ENCODE data around the gene ZNF429.
"Not testable (repeated sequence)": the region's sequence is repeated elsewhere in the genome, so short reads cannot be mapped to it uniquely, and the experiment has no call there.

ZNF429 gene
- total RNA-seq, result 5.6 to 19.2 reads per million in 2 donors

DNA sequence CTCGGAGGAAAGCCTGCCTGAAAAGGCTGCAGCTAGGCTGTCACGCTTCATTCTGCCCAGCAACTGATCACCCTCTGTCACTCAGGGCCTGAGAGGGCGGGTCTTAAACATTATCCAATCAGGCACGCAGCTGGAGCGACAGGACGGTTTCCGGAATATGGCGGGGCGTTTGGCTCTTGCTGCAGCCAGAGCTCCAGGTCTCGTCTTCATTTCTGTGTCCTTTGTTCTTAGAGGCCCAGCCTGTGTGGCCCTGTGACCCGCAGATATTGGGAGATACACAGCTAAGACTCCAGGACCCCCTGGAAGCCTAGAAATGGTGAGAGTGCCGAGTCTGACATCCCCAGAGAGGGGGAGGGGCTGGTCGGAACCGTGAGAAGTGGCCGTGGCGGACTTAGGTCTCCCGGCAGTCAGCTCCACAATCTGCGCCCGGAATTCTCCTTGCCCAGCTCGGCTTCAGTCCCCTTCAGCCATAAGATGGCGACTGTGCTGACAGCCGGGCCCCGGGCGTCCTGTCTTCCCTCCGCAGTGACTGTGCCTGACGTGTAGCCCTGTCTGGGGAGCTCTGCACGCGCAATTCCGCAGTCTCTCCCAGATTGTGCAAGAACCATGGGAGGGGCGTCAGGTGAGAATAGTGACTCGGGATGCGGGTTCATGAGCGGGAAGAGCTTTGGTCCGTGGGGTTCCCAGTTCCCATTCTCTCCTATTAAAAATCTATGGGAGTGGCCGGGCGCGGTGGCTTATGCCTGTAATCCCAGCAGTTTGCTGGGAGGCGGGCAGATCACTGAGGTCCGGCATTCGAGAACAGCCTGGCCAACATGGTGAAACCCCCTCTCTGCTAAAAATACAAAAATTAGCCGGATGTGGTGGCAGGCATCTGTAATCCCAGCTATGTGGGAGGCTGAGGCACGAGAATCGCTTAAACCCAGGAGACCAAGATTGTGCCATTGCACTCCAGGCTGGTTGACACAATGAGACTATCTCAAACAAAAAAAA, at the start of gene ZNF429:
TSS of gene ZNF429 (plus strand) at position 144 of the 993 bp plus-strand sequence. CDS start at position 314, 170 bp downstream.
- peak; percentile 53 to 97 (median 84) for DNase-seq

DNA sequence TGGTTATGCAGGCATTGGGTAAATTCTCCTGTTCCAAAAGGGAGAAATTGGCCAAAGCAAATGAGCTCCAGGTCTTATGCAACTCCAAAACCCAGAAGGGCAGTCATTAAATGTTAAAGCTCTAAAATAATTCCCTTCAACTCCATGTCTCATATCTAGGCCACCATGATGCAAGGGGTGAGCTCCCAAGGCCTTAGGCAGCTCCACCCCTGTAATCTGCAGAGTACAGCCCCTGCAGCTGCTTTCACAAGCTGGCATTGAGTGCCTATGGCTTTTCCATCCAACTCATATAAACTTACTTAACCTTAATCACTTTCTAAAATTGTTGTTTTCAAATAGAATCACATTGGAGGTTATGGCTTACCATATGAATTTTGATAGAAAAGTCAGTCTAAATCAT, 44.7 kb upstream of the ZNF429 start:
- no peak for DNase-seq

DNA sequence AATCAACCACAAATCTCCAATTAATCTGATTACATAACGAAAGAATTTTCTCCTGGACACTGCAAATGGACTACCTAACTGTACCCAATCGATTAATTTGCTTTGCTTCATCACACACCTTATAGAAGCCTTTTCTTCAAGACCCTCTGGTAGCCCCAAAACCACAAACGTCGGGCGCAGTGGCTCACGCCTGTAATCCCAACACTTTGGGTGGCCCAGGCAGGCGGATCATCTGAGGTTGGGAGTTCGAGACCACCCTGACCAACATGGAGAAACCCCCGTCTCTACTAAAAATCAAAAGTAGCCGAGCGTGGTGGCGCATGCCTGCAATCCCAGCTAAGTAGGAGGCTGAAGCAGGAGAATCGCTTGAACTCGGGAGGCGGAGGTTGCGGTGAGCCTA, 42.9 kb upstream of the ZNF429 start:
- DNase-seq, result no peak

DNA sequence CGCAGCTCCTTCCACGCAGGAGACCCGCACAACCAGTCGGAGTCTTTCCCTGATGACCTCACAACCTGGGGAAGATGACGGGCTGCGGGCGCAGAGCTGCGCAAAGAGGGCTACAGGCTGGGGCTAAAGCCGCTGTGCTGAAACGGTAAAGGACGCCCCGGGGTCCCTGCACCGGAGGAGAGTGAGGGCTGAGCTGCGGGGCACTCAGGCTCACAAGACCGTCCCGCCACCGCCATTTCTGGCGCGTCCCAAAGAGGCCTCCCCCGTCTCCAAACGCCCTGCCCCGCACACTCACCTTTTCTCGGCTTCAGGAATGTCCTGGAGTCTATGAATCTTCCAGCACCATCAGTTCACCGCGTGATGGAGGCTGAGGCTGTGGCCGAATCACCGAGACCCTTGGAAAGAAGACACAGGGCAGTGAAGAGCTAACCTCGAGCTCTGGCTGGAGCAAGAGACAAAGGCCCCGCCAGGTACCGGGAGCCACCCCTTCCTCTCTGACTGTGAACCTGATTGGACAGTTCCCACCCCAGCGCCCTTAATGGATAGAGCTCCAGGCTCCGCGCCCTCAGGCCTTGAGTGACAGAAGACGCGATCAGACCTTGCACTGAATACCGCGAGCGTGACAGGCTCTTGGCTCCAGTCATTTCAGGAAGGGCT, 41.8 kb upstream of the ZNF429 start:
- peak in 2 of 5 experiments; percentile 13 to 63 for DNase-seq

- DNase-seq, result no peak
These were observed 38.8 kb upstream of the ZNF429 start for GRCh38 chr19:21466627-21467026.

DNA sequence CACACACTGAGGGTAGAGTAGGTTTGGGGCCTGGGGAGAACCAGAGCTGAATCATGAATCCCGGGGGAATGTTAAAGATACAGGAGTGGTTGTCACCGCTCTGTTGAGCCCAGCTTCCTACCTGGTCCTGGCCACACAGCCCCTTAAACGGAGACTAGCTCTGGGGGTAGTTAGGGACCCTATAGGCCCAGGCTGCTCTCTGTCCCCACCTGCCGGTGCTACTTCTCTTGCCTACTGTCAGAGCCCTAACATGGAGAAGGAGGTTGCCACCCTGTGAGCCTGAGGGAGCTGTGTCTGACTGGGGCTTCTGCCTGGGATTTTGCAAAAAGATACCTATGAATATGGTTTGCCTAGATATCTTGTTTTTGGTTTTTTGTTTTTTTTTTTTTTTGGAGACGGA, 36.6 kb upstream of the ZNF429 start:
- DNase-seq, result no peak

- DNase-seq, result no peak
These were observed 32.9 kb upstream of the ZNF429 start for GRCh38 chr19:21472507-21472906.

GRCh38 chr19:21474671-21475181, 30.7 kb upstream of the ZNF429 start:
- peak; percentile 6 to 66 (median 54) for DNase-seq

- DNase-seq, result not testable (repeated sequence)
These were observed 23.0 kb upstream of the ZNF429 start for GRCh38 chr19:21482361-21482760.

DNA sequence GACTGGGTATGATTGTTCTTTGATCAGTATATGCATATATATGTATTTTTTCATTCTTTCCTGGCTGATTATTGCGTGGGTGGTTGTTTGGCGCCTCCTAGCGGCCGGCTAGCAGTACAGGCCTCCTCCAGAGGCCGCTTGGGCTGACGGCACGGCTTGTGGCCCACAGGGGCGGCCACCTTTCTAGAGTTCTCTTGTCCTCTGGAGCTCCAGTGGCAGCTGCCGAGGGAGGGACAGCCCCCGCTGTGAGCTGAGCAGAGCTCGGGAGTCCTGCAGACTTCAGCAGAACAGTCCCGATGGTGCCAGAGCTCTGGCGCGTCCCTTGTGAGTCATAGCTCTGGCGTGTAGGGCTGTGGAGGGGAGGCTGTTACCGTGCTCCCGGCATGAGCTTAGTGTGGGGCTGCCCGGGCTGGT, 22.5 kb upstream of the ZNF429 start:
- peak; percentile 17 to 66 (median 46) for DNase-seq

DNA sequence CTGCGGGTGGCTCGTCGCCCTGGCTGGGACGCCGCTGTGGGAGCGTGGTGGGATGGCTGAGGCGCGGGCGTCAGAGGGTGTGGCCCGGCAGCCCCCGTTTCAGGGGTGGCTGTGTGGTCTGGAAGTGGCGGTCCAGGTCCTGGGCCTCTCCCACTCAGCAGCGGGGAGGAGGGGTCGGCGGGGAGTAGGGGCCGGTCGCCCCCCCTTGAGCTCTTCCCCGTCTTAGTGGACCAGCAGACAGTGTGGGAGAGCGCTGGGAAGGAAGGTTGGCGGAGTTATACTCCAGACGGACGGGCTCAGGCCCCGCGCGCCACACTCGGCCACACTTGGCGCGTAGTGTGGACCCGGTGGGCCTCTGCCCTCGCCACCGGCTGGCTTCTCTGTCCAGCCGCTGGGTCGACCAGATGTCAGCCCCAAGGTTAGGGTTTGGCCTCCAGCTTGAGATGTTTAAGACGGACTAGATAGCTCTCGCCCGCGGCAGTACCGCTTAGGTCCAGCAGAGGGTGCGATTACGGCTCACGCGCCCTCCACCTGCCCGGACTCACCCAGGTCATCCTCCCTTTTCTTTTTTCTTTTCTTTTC, 21.7 kb upstream of the ZNF429 start:
- DNase-seq, result peak in 4 of 5 experiments; percentile 26 to 52 (median 36)

DNA sequence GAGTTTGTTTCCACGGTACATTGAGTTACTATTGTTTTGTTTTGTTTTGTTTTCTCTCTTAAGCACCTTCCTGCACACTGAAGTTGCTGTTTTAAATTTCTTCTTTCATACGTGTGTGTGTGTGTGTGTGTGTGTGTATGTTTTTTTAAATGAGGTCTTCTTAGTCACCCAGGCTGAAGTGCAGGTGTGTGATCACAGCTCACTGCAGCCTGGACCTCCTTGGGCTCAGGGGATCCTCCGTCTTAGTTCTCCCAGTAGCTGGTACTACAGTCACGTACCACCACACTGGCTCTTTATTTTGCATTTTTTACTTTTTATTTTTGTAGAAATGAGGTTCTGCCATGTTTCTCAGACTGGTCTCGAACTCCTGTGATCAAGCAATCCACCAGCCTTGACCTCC, 20.8 kb upstream of the ZNF429 start:
- no peak for DNase-seq

DNA sequence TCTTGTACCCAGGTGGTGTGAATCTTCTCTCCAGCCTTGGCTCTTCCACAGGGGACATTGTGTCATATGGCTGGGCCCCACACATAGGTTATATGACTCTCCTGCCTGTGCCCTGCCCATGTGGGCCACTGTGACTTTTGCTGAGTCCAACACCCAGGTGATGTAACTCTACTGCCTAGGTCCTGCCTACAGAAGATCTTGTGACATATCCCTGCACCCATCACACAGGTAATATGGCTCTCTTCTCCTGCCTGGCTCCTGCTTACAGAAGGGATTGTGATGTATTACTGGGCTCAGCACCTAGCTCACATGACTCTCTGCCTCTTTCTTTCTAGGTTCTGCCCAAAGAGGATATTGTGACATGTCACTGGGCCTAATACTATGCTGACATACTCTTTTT, 19.5 kb upstream of the ZNF429 start:
- DNase-seq, result no peak

- no peak for DNase-seq
These were observed 17.4 kb upstream of the ZNF429 start for GRCh38 chr19:21487969-21488368.

DNA sequence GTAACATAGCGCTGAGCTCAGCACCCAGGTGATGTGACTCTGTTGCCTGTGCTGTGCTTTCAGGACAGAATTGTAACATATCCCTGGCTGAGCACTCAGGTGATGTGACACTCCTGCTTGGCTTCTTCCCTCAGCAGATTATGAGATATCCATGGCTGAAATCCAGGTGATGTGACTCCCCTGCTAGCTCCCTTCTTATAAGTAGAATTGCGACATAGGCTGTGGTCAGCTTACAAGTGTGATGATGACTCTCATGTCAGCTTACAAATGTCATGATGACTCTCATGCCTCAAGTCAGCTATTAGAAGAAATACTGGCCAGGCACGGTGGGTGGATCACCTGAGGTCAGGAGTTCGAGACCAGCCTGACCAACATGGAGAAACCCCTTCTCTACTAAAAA, 14.3 kb upstream of the ZNF429 start:
- no peak for DNase-seq

DNA sequence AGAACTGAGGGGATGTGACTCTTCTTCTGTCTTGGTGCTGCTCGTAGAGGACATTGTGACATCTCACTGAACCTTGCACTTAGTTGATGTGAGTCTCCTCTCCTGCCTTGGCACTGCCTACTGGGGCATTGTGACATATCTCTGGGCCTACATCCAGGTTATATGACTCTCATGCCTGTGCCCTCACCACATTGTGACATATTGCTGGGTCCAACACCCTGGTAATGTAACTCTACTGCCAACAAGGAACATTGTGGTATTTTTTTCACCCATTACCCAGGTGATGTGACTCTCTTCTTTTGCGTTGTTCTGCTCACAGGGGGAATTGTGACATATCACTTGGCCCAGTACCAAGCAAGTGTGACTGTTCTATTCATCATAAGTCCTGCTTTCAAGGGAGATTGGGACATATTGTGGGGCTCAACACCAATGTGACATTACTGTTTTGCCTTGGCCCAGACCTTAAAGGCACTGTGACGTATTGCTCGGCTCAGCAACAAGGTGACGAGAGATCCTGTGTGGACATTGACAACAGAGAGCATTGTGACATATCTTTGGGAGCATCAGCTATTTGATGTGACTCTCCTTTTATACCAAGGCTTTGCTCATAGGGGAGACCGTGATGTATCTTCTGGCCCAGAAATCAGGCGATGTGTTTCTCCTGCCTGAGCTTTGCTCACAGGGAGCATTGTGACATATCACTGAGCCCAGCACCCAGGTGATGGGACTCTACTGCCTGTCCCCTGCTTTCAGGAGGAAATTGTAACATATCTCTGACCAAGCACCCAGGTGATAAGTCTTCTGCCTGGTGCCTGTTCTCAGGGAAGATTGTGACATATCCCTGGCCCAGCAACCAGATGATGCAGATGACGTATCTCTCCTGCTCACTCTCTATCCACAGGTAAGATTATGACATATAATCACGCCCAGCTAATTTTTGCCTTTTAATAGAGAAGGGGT, 12.2 kb upstream of the ZNF429 start:
- DNase-seq, result no peak

- no peak for DNase-seq
These were observed 8.5 kb upstream of the ZNF429 start for GRCh38 chr19:21496876-21497275.

GRCh38 chr19:21498651-21499050, 6.8 kb upstream of the ZNF429 start:
- no peak for DNase-seq

DNA sequence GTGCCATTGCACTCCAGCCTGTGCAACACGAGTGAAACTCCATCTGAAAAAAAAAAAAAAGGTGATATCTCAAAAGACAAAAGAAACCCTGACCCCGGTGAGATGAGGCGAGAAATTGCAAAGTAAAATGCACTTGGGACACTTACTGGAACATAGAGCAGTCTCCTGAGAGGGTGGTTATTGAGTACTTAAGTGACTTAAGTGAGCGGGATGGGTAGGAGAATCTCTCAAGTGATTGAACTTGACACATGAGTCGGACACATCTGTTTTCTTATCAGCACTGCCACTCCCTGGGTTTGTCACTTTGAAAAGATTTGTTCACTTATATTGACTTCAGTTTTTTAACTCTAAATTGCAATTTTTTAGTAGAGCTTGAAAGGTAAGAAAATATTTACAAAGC, 2.8 kb downstream of the ZNF429 start:
- DNase-seq, result no peak

DNA sequence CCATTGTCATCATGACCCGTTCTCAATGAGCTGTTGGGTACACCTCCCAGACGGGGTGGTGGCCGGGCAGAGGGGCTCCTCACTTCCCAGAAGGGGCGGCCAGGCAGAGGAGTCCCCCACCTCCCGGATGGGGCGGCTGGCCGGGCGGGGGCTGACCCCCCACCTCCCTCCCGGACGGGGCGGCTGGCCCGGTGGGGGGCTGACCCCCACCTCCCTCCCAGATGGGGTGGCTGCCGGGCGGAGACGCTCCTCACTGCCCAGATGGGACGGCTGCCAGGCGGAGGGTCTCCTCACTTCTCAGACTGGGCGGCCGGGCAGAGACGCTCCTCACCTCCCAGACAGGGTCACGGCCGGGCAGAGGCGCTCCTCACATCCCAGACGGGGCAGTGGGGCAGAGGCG, 5.7 kb downstream of the ZNF429 start:
- DNase-seq, result not testable (repeated sequence)

DNA sequence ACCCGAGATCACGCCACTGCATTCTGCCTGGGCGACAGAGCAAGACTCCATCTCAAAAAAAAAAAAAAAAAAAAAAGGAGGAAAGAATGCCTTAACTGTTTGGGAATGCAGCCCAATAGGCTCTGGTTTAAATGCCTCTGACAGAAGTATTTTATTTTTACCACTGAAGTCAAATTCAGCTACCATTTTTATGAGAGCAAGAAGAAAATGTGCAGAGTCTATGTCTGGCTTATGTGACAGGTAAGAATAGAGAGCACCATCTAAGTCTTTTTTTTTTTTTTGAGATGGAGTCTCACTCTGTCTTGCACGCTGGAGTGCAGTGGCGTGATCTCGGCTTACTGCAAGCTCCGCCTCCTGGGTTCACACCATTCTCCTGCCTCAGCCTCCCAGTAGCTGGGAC, 7.2 kb downstream of the ZNF429 start:
- not testable (repeated sequence) for DNase-seq

DNA sequence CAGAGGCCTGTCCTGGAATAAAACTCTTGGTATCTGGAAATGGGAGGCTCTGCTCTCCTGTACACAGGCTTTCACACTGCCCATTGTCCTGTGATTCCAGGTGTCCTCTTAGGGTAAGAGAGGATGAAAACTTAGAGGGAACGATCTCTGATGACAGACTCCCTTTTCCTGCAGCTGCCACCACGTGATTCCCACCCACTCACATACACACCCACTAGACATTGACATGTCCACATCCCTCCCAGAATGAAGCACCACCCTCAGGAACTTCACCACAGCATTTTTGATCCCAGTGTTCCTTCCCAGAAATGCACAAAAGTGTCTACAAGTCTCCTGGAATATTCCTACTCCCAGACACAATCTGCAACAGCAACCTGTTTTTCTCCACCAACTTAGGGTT, 8.2 kb downstream of the ZNF429 start:
- no peak for DNase-seq
